ENCODE data around the gene P3H4.

DNA sequence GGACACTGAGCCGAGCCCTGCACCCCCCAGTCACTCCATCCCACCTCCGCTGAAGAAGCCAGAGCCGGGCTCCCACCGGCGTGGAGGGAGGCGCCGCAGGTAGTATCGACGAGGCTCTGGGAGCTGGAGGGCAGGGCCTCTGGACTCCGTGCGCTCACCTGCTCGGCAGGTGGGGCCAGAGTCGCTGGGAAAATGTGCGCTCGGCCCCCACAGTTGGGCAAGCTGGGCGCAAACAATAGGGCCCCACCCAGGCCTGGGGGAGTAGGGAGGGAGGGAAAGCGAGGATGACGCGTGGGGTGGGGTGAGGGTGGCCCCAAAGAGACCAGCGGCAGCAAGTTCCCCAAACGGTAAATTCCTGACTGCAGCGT lies 25.9 kb downstream of the P3H4 start:
- TF ChIP-seq, protein P1, sequence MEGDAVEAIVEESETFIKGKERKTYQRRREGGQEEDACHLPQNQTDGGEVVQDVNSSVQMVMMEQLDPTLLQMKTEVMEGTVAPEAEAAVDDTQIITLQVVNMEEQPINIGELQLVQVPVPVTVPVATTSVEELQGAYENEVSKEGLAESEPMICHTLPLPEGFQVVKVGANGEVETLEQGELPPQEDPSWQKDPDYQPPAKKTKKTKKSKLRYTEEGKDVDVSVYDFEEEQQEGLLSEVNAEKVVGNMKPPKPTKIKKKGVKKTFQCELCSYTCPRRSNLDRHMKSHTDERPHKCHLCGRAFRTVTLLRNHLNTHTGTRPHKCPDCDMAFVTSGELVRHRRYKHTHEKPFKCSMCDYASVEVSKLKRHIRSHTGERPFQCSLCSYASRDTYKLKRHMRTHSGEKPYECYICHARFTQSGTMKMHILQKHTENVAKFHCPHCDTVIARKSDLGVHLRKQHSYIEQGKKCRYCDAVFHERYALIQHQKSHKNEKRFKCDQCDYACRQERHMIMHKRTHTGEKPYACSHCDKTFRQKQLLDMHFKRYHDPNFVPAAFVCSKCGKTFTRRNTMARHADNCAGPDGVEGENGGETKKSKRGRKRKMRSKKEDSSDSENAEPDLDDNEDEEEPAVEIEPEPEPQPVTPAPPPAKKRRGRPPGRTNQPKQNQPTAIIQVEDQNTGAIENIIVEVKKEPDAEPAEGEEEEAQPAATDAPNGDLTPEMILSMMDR (IDR thresholded peaks at IDR 0.05) = no peak
- TF ChIP-seq POLR2A (IDR thresholded peaks at IDR 0.05) = no peak
